Ishikawa (cell line): ENCODE data around the gene ATP6AP1.

Experiments used
- CEBPB ChIP-seq: IDR thresholded peaks from 2 replicates; pipeline ENCODE4 v1.6.1; 2012
- CREB1 ChIP-seq: IDR thresholded peaks from 2 replicates; pipeline ENCODE4 v1.6.1; 2012; ENCODE audit warnings: low read depth
- EGR1 ChIP-seq: IDR thresholded peaks from 2 replicates; pipeline ENCODE4 v1.6.1; 2012
- EP300 ChIP-seq: IDR thresholded peaks from 2 replicates; pipeline ENCODE4 v1.6.1; 2012; ENCODE audit warnings: borderline replicate concordance
- FOXM1 ChIP-seq: IDR thresholded peaks from 2 replicates; pipeline ENCODE4 v1.6.1; 2012; ENCODE audit warnings: low read depth, borderline replicate concordance
- NFIC ChIP-seq: IDR thresholded peaks from 2 replicates; pipeline ENCODE4 v1.6.1; 2012
- RAD21 ChIP-seq: IDR thresholded peaks from 2 replicates; pipeline ENCODE4 v1.6.1; 2012; ENCODE audit warnings: low read depth
- TAF1 ChIP-seq: IDR thresholded peaks from 2 replicates; pipeline ENCODE4 v1.6.1; 2012; ENCODE audit warnings: low read depth, mild to moderate bottlenecking
- TCF12 ChIP-seq: IDR thresholded peaks from 2 replicates; pipeline ENCODE4 v1.6.1; 2012; ENCODE audit warnings: low read depth
- TEAD4 ChIP-seq: IDR thresholded peaks from 2 replicates; pipeline ENCODE4 v1.6.1; 2012
- YY1 ChIP-seq: IDR thresholded peaks from 2 replicates; pipeline ENCODE4 v1.6.1; 2012; ENCODE audit warnings: low read depth
- ZBTB7A ChIP-seq: IDR thresholded peaks from 2 replicates; pipeline ENCODE4 v1.6.1; 2012; ENCODE audit warnings: low read depth
- TF ChIP-seq, protein P1 (sequence below): IDR thresholded peaks from 2 replicates; pipeline ENCODE4 v1.6.1; 2012; ENCODE audit warnings: low read depth, mild to moderate bottlenecking
- TF ChIP-seq, protein P2 (sequence below): IDR thresholded peaks from 2 replicates; pipeline ENCODE4 v1.6.1; 2012
- TF ChIP-seq, protein P3 (sequence below): IDR thresholded peaks from 2 replicates; pipeline ENCODE4 v1.6.1; 2012

The ATP6AP1 gene

DNA sequence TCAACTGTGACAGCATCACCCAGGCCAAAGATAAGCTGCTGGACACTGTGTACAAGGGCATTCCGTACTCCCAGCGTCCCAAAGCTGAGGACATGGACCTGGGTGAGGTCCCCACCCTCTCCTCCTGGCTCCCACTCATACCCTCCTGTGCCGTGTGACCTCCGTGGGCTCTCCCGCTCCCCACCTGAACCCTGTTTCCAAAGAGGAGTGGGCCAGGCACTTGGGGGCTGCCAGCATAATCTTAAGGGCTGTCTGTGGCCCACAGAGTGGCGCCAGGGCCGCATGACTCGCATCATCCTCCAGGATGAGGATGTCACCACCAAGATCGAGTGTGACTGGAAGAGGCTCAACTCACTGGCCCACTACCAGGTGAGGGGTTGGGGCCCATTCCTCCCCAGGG is 40.6 kb downstream of the ATP6AP1 start:
- no peak for TF ChIP-seq ZBTB7A
- TF ChIP-seq TAF1: no peak
- TF ChIP-seq, protein P1, sequence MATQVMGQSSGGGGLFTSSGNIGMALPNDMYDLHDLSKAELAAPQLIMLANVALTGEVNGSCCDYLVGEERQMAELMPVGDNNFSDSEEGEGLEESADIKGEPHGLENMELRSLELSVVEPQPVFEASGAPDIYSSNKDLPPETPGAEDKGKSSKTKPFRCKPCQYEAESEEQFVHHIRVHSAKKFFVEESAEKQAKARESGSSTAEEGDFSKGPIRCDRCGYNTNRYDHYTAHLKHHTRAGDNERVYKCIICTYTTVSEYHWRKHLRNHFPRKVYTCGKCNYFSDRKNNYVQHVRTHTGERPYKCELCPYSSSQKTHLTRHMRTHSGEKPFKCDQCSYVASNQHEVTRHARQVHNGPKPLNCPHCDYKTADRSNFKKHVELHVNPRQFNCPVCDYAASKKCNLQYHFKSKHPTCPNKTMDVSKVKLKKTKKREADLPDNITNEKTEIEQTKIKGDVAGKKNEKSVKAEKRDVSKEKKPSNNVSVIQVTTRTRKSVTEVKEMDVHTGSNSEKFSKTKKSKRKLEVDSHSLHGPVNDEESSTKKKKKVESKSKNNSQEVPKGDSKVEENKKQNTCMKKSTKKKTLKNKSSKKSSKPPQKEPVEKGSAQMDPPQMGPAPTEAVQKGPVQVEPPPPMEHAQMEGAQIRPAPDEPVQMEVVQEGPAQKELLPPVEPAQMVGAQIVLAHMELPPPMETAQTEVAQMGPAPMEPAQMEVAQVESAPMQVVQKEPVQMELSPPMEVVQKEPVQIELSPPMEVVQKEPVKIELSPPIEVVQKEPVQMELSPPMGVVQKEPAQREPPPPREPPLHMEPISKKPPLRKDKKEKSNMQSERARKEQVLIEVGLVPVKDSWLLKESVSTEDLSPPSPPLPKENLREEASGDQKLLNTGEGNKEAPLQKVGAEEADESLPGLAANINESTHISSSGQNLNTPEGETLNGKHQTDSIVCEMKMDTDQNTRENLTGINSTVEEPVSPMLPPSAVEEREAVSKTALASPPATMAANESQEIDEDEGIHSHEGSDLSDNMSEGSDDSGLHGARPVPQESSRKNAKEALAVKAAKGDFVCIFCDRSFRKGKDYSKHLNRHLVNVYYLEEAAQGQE: no peak
- TF ChIP-seq NFIC: no peak
- TF ChIP-seq FOXM1: no peak
- no peak for TF ChIP-seq EP300
- no peak for TF ChIP-seq TEAD4
- TF ChIP-seq CREB1: no peak
- no peak for TF ChIP-seq RAD21
- TF ChIP-seq YY1: no peak
- no peak for TF ChIP-seq EGR1
- TF ChIP-seq, protein P2, sequence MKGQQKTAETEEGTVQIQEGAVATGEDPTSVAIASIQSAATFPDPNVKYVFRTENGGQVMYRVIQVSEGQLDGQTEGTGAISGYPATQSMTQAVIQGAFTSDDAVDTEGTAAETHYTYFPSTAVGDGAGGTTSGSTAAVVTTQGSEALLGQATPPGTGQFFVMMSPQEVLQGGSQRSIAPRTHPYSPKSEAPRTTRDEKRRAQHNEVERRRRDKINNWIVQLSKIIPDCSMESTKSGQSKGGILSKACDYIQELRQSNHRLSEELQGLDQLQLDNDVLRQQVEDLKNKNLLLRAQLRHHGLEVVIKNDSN: no peak
- TF ChIP-seq, protein P3, sequence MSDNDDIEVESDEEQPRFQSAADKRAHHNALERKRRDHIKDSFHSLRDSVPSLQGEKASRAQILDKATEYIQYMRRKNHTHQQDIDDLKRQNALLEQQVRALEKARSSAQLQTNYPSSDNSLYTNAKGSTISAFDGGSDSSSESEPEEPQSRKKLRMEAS: no peak
- TF ChIP-seq CEBPB: no peak
- no peak for TF ChIP-seq TCF12

DNA sequence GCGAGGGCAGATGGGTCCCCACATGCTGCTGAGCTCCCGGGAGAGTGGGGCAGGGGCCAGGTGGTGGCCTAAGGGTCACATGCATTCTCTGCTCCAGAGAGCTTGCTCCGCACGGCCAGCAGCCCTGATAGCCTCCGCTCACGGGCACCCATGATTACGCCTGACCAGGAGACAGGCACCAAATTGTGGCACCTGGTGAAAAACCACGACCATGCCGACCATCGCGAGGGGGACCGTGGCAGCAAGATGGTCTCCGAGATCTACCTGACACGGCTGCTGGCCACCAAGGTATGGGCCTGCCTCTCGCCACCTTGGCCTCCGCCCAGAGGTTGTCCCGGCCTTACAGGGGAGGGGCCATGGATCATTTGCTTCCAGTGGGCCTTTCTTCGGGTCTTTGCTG is 41.4 kb downstream of the ATP6AP1 start:
- no peak for TF ChIP-seq EP300
- TF ChIP-seq CEBPB: no peak
- TF ChIP-seq ZBTB7A: no peak

DNA sequence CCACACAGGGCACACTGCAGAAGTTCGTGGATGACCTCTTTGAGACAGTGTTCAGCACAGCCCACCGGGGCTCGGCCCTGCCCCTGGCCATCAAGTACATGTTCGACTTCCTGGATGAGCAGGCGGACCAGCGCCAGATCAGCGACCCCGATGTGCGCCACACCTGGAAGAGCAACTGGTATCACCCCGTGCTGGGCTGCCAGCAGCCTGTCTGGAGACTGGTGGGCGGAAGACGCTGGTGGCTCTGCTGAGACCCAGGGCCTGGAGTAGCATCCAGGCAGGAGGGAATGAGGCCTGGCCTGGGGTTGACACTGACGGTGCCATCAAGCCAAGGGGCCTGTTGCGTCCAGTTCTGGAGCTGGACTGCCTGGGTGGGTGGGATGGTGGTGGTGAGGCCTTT is 42.0 kb downstream of the ATP6AP1 start:
- TF ChIP-seq CREB1 (no peak), YY1 (no peak), RAD21 (no peak), CEBPB (no peak), EP300 (no peak), NFIC (no peak), EGR1 (no peak), FOXM1 (no peak), TAF1 (no peak)
- TF ChIP-seq, protein P1: no peak
- TF ChIP-seq, protein P2: no peak
- TF ChIP-seq, protein P3: no peak

DNA sequence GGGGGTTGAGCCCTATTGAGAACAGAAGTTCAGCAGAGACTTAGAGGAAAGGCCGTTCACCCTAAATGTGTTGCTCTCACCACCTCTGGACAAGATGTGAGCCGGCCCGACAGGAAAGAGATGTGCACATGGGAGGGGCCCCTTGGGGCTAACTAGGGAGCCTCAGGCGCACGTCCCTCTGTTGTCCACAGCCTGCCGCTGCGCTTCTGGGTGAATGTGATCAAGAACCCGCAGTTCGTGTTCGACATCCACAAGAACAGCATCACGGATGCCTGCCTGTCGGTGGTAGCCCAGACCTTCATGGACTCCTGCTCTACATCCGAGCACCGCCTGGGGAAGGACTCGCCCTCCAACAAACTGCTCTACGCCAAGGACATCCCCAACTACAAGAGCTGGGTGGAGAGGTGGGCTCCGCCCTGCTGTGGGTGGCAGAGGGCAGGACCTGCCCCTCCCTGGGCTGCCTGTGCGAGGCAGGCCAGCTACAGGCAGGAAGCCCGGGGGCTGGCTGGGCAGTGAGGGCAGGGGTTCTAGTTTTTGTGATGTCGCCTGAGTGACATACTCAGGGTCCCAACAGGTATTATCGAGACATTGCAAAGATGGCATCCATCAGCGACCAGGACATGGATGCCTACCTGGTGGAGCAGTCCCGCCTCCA is 42.6 kb downstream of the ATP6AP1 start:
- TF ChIP-seq RAD21 (no peak), YY1 (no peak), NFIC (no peak), ZBTB7A (no peak), TCF12 (no peak), EP300 (no peak), TEAD4 (no peak), CREB1 (no peak)
- TF ChIP-seq, protein P1: no peak
